ENCODE data around the gene GUCY2D.

DNA sequence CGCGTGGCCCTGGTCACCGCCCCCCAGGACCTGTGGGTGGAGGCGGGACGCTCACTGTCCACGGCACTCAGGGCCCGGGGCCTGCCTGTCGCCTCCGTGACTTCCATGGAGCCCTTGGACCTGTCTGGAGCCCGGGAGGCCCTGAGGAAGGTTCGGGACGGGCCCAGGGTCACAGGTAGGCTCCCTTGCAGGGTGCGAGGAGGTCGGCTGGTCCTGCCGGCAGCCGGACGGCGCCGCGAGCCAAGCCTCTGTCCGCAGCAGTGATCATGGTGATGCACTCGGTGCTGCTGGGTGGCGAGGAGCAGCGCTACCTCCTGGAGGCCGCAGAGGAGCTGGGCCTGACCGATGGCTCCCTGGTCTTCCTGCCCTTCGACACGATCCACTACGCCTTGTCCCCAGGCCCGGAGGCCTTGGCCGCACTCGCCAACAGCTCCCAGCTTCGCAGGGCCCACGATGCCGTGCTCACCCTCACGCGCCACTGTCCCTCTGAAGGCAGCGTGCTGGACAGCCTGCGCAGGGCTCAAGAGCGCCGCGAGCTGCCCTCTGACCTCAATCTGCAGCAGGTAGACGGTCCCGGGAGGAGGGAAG lies 1.3 kb downstream of the GUCY2D start:
- no peak for TF ChIP-seq SUZ12 (IDR thresholded peaks at IDR 0.05; ENCODE audit: extremely low read depth, insufficient read depth, insufficient read length)
- TF ChIP-seq YY1 (IDR thresholded peaks at IDR 0.05; ENCODE audit: insufficient read depth, insufficient read length), result no peak
- no peak for TF ChIP-seq ZNF274 (IDR thresholded peaks at IDR 0.05; ENCODE audit: low read depth, low read length)
